Skeletal muscle satellite cell (primary cell): Measurements from ENCODE around the gene DNAH1.

Source experiments
- H3K27me3 ChIP-seq: 2 replicates; pipeline ENCODE4 v1.7.0; 2013; ENCODE audit warnings: low read length; ENCODE audit not compliant: control insufficient read depth, insufficient read depth
- H3K36me3 ChIP-seq: 2 replicates; pipeline ENCODE4 v1.7.0; 2013; ENCODE audit warnings: mild to moderate bottlenecking, control low read depth, low read length; ENCODE audit not compliant: insufficient read depth
- H3K4me1 ChIP-seq: 2 replicates; pipeline ENCODE4 v1.7.0; 2013; ENCODE audit warnings: low read length; ENCODE audit not compliant: control insufficient read depth, insufficient read depth
- H3K4me2 ChIP-seq: 2 replicates; pipeline ENCODE4 v1.7.0; 2013; ENCODE audit warnings: mild to moderate bottlenecking, low read length
- H3K4me3 ChIP-seq: 2 replicates; pipeline ENCODE4 v1.7.0; 2013; ENCODE audit warnings: low read length
- H3K9ac ChIP-seq: 2 replicates; pipeline ENCODE4 v1.7.0; 2013; ENCODE audit warnings: mild to moderate bottlenecking, low read depth, low read length, moderate library complexity
- H3K9me3 ChIP-seq: replicated peaks from 2 replicates; pipeline ENCODE4 v1.7.0; 2013; ENCODE audit warnings: mild to moderate bottlenecking, control low read depth, low read length

Gene DNAH1

GRCh38 chr3:52292247-52293065 is 23.7 kb upstream of the DNAH1 start:
- H3K27me3 ChIP-seq: no peaks in the 10 kb centered on the region
- no peak overlapping the region for H3K4me3 ChIP-seq
- H3K36me3 ChIP-seq: peaks cover 16% of the 10 kb centered on the region
- H3K4me1 ChIP-seq: peaks cover 10% of the 10 kb centered on the region
- H3K9ac ChIP-seq: no peak overlapping the region
- no peaks in the 10 kb centered on the region for H3K9me3 ChIP-seq
- H3K4me2 ChIP-seq: no peak overlapping the region

- Histone ChIP-seq H3K36me3 (peaks cover 16% of the 10 kb centered on the region), H3K4me2 (no peak overlapping the region), H3K9ac (no peak overlapping the region), H3K4me3 (no peak overlapping the region), H3K27me3 (no peaks in the 10 kb centered on the region), H3K9me3 (no peaks in the 10 kb centered on the region), H3K4me1 (peaks cover 7% of the 10 kb centered on the region)
Observed at GRCh38 chr3:52293491-52294319, 22.4 kb upstream of the DNAH1 start.

- H3K4me2 ChIP-seq: no peak overlapping the region
- no peaks in the 10 kb centered on the region for H3K9me3 ChIP-seq
- no peak overlapping the region for H3K4me3 ChIP-seq
- no peaks in the 10 kb centered on the region for H3K4me1 ChIP-seq
- H3K36me3 ChIP-seq: peaks cover 16% of the 10 kb centered on the region
- no peaks in the 10 kb centered on the region for H3K27me3 ChIP-seq
- no peak overlapping the region for H3K9ac ChIP-seq
Observed at GRCh38 chr3:52294320-52295150, 21.6 kb upstream of the DNAH1 start.

GRCh38 chr3:52295671-52296208 is 20.4 kb upstream of the DNAH1 start:
- H3K4me2 ChIP-seq: no peak overlapping the region
- H3K9ac ChIP-seq: no peak overlapping the region
- H3K27me3 ChIP-seq: no peaks in the 10 kb centered on the region
- no peak overlapping the region for H3K4me3 ChIP-seq
- H3K9me3 ChIP-seq: no peaks in the 10 kb centered on the region
- H3K4me1 ChIP-seq: peaks cover 9% of the 10 kb centered on the region
- peaks cover 16% of the 10 kb centered on the region for H3K36me3 ChIP-seq

GRCh38 chr3:52297242-52298148 is 18.6 kb upstream of the DNAH1 start:
- Histone ChIP-seq H3K9me3 (no peaks in the 10 kb centered on the region), H3K4me3 (no peak overlapping the region), H3K27me3 (no peaks in the 10 kb centered on the region), H3K4me1 (peaks cover 14% of the 10 kb centered on the region), H3K4me2 (no peak overlapping the region), H3K36me3 (peaks cover 8% of the 10 kb centered on the region), H3K9ac (no peak overlapping the region)

GRCh38 chr3:52298149-52299098 is 17.7 kb upstream of the DNAH1 start:
- peaks cover 5% of the 10 kb centered on the region for H3K36me3 ChIP-seq
- no peak overlapping the region for H3K4me3 ChIP-seq
- H3K4me2 ChIP-seq: no peak overlapping the region
- H3K4me1 ChIP-seq: peaks cover 14% of the 10 kb centered on the region
- H3K9ac ChIP-seq: no peak overlapping the region
- no peaks in the 10 kb centered on the region for H3K9me3 ChIP-seq
- no peaks in the 10 kb centered on the region for H3K27me3 ChIP-seq

- no peaks in the 10 kb centered on the region for H3K27me3 ChIP-seq
- H3K9ac ChIP-seq: no peak overlapping the region
- H3K36me3 ChIP-seq: no peaks in the 10 kb centered on the region
- H3K4me1 ChIP-seq: peaks cover 14% of the 10 kb centered on the region
- no peak overlapping the region for H3K4me2 ChIP-seq
- no peaks in the 10 kb centered on the region for H3K9me3 ChIP-seq
- H3K4me3 ChIP-seq: no peak overlapping the region
Observed at GRCh38 chr3:52299247-52299878, 16.8 kb upstream of the DNAH1 start.

GRCh38 chr3:52299879-52300611 is 16.1 kb upstream of the DNAH1 start:
- H3K4me2 ChIP-seq: no peak overlapping the region
- no peaks in the 10 kb centered on the region for H3K27me3 ChIP-seq
- no peak overlapping the region for H3K9ac ChIP-seq
- no peak overlapping the region for H3K4me3 ChIP-seq
- no peaks in the 10 kb centered on the region for H3K36me3 ChIP-seq
- H3K9me3 ChIP-seq: no peaks in the 10 kb centered on the region
- H3K4me1 ChIP-seq: peaks cover 14% of the 10 kb centered on the region
